ENCODE results near the gene KIAA0319L.

The KIAA0319L gene

DNA sequence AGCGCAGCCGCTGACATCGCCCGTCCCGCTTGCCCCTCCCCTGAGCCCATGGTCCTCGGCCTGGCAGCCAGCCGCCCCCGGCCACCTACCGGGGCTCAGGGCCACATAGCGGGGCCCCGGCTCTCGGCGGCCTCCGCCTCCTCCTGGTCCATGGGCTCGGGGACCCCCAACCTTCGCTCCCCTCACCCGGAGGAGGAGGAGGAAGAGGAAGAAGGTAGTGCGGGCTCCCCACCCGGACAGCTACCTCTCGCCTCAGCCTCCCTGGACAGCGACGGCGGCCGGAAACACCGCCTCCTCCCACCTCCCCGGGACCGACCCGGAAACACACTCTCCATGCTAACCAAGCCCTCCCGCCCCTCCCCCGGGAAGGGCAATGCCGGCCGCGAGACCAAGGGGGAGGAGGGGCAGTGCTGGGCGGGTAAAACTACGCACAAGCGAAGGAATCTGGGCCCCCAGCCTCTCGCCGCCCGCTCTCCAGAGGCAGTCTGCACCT is at the start of gene KIAA0319L:
Gene KIAA0319L, minus strand, starts transcription at position 286 of the 493 bp plus-strand sequence. CDS start 2,912 bp downstream, outside the sequence.
- Mint-ChIP-seq H3K27ac (ENCODE audit: low read depth) (peak within 1 kb of the TSS; percentile 97), H3K4me1 (peaks cover 60% of the 10 kb centered on the region), H3K36me3 (ENCODE audit: insufficient read depth) (peaks cover 31% of the 10 kb centered on the region), H3K27me3 (no peaks in the 10 kb centered on the region), H3K4me3 (peak within 1 kb of the TSS; percentile 97), H3K9me3 (no peaks in the 10 kb centered on the region)
- ATAC-seq (replicated peaks; ENCODE audit: extremely low read depth, poor library complexity, severe bottlenecking) = peak; percentile 59
- DNase-seq (ENCODE audit: low spot score in 2 of 2) = no peak

- DNase-seq (ENCODE audit: low spot score in 2 of 2) = no peak
- Mint-ChIP-seq H3K9me3 (no peaks in the 10 kb centered on the region), H3K27ac (ENCODE audit: low read depth) (peak overlapping the region; percentile 56), H3K36me3 (ENCODE audit: insufficient read depth) (peaks cover 55% of the 10 kb centered on the region), H3K27me3 (no peaks in the 10 kb centered on the region), H3K4me3 (no peak overlapping the region), H3K4me1 (peaks cover 23% of the 10 kb centered on the region)
- no peak for ATAC-seq (replicated peaks; ENCODE audit: extremely low read depth, poor library complexity, severe bottlenecking)
Observed at GRCh38 chr1:35605867-35606182, 48.6 kb upstream of the KIAA0319L start.

GRCh38 chr1:35605071-35605866 is 48.1 kb upstream of the KIAA0319L start:
- H3K9me3 Mint-ChIP-seq = no peaks in the 10 kb centered on the region
- ATAC-seq (replicated peaks; ENCODE audit: extremely low read depth, poor library complexity, severe bottlenecking) = no peak
- no peak for DNase-seq (ENCODE audit: low spot score in 2 of 2)
- no peak overlapping the region for H3K27ac Mint-ChIP-seq (ENCODE audit: low read depth)
- H3K27me3 Mint-ChIP-seq = no peaks in the 10 kb centered on the region
- H3K36me3 Mint-ChIP-seq (ENCODE audit: insufficient read depth) = peaks cover 54% of the 10 kb centered on the region
- no peak overlapping the region for H3K4me3 Mint-ChIP-seq
- peaks cover 23% of the 10 kb centered on the region for H3K4me1 Mint-ChIP-seq

DNA sequence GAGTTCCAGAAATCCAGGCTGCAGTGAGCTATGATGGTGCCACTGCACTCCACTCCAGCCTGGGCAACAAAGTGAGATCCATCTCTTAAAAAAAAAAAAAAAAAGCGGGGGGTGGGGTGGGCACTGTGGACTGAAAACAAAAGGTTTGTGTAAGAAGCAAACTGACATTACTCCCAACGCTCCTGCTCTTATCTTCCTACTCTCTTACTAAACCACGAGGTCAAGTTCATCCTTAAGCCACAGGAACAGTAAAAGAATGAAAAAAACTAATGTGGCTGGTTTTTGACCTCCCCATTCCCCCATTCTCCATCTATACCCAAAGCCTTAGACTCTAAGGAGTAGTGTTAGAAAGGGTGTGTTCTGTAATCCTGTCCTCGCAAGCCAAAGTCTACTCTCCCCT is 46.7 kb upstream of the KIAA0319L start:
- Mint-ChIP-seq H3K36me3 (ENCODE audit: insufficient read depth) (peaks cover 53% of the 10 kb centered on the region), H3K9me3 (no peaks in the 10 kb centered on the region), H3K27ac (ENCODE audit: low read depth) (no peak overlapping the region), H3K4me3 (no peak overlapping the region), H3K27me3 (no peaks in the 10 kb centered on the region), H3K4me1 (peaks cover 23% of the 10 kb centered on the region)
- DNase-seq (ENCODE audit: low spot score in 2 of 2) = no peak
- ATAC-seq (replicated peaks; ENCODE audit: extremely low read depth, poor library complexity, severe bottlenecking) = no peak

GRCh38 chr1:35603468-35603867 is 46.3 kb upstream of the KIAA0319L start:
- Mint-ChIP-seq H3K36me3 (ENCODE audit: insufficient read depth) (peaks cover 50% of the 10 kb centered on the region), H3K27ac (ENCODE audit: low read depth) (peak overlapping the region; percentile 29), H3K27me3 (no peaks in the 10 kb centered on the region), H3K4me3 (no peak overlapping the region), H3K4me1 (peaks cover 23% of the 10 kb centered on the region), H3K9me3 (no peaks in the 10 kb centered on the region)
- no peak for ATAC-seq (replicated peaks; ENCODE audit: extremely low read depth, poor library complexity, severe bottlenecking)
- DNase-seq (ENCODE audit: low spot score in 2 of 2) = no peak

DNA sequence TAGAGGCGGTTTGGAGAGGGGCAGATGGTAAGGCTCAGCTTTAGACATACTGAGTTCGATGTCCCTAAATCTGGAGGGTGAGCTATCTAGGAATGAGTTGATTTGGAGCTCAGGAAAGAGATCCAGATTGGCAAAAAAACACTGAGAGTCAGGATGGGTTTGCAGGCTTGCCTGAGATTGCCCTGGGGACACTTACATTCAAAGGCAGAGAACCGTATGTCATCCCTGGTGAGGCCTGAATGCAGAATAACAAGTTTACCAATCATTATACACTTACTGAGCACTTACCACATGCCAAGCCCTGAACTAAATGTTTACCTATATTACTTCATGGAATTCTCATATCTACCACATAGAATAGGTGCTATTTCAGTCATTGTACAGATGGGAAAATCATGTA is 43.4 kb upstream of the KIAA0319L start:
- ATAC-seq (replicated peaks; ENCODE audit: extremely low read depth, poor library complexity, severe bottlenecking) (no peak), DNase-seq (ENCODE audit: low spot score in 2 of 2) (no peak)
- H3K4me1 Mint-ChIP-seq = peaks cover 13% of the 10 kb centered on the region
- H3K9me3 Mint-ChIP-seq = no peaks in the 10 kb centered on the region
- H3K4me3 Mint-ChIP-seq = no peak overlapping the region
- no peaks in the 10 kb centered on the region for H3K27me3 Mint-ChIP-seq
- peak overlapping the region; percentile 11 for H3K27ac Mint-ChIP-seq (ENCODE audit: low read depth)
- peaks cover 37% of the 10 kb centered on the region for H3K36me3 Mint-ChIP-seq (ENCODE audit: insufficient read depth)

DNA sequence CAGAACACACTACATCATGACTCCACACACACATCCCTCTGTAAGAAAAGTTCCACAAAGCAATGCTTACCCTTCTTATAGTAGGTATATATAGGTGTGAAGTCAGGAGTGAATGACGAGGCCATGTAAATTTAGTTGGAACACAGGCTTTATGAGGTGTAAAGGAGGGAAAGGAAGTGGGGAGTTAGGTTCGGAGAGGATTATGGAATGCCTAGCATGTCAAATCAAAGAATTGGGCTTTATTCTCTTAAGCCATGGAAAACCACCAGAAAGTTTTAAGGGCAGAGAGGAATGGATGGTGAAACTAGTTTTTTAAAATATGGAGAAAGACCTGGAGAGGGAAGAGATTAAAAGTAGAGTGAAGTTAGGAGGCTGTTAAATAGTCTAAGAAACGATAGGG is 42.2 kb upstream of the KIAA0319L start:
- H3K4me1 Mint-ChIP-seq = peaks cover 8% of the 10 kb centered on the region
- no peak overlapping the region for H3K4me3 Mint-ChIP-seq
- no peak for DNase-seq (ENCODE audit: low spot score in 2 of 2)
- no peak for ATAC-seq (replicated peaks; ENCODE audit: extremely low read depth, poor library complexity, severe bottlenecking)
- no peaks in the 10 kb centered on the region for H3K9me3 Mint-ChIP-seq
- peaks cover 28% of the 10 kb centered on the region for H3K36me3 Mint-ChIP-seq (ENCODE audit: insufficient read depth)
- H3K27ac Mint-ChIP-seq (ENCODE audit: low read depth) = no peak overlapping the region
- no peaks in the 10 kb centered on the region for H3K27me3 Mint-ChIP-seq

GRCh38 chr1:35598895-35599294 is 41.7 kb upstream of the KIAA0319L start:
- H3K9me3 Mint-ChIP-seq = no peaks in the 10 kb centered on the region
- no peaks in the 10 kb centered on the region for H3K27me3 Mint-ChIP-seq
- no peak for ATAC-seq (replicated peaks; ENCODE audit: extremely low read depth, poor library complexity, severe bottlenecking)
- no peak overlapping the region for H3K27ac Mint-ChIP-seq (ENCODE audit: low read depth)
- peaks cover 24% of the 10 kb centered on the region for H3K36me3 Mint-ChIP-seq (ENCODE audit: insufficient read depth)
- H3K4me3 Mint-ChIP-seq = no peak overlapping the region
- no peak for DNase-seq (ENCODE audit: low spot score in 2 of 2)
- H3K4me1 Mint-ChIP-seq = peaks cover 8% of the 10 kb centered on the region

GRCh38 chr1:35597870-35598269 is 40.7 kb upstream of the KIAA0319L start:
- ATAC-seq (replicated peaks; ENCODE audit: extremely low read depth, poor library complexity, severe bottlenecking) = no peak
- Mint-ChIP-seq H3K4me1 (peaks cover 15% of the 10 kb centered on the region), H3K9me3 (no peaks in the 10 kb centered on the region), H3K4me3 (no peak overlapping the region), H3K27me3 (no peaks in the 10 kb centered on the region), H3K36me3 (ENCODE audit: insufficient read depth) (peaks cover 16% of the 10 kb centered on the region), H3K27ac (ENCODE audit: low read depth) (peak overlapping the region; percentile 23)
- DNase-seq (ENCODE audit: low spot score in 2 of 2) = no peak

GRCh38 chr1:35595684-35596083 is 38.5 kb upstream of the KIAA0319L start:
- H3K9me3 Mint-ChIP-seq = no peaks in the 10 kb centered on the region
- no peak overlapping the region for H3K4me3 Mint-ChIP-seq
- no peak overlapping the region for H3K27ac Mint-ChIP-seq (ENCODE audit: low read depth)
- peaks cover 19% of the 10 kb centered on the region for H3K4me1 Mint-ChIP-seq
- no peak for ATAC-seq (replicated peaks; ENCODE audit: extremely low read depth, poor library complexity, severe bottlenecking)
- DNase-seq (ENCODE audit: low spot score in 2 of 2) = no peak
- H3K27me3 Mint-ChIP-seq = no peaks in the 10 kb centered on the region
- H3K36me3 Mint-ChIP-seq (ENCODE audit: insufficient read depth) = peaks cover 7% of the 10 kb centered on the region

- no peak overlapping the region for H3K27ac Mint-ChIP-seq (ENCODE audit: low read depth)
- ATAC-seq (replicated peaks; ENCODE audit: extremely low read depth, poor library complexity, severe bottlenecking) (no peak), DNase-seq (ENCODE audit: low spot score in 2 of 2) (no peak)
- H3K9me3 Mint-ChIP-seq = no peaks in the 10 kb centered on the region
- H3K27me3 Mint-ChIP-seq = no peaks in the 10 kb centered on the region
- no peak overlapping the region for H3K4me3 Mint-ChIP-seq
- H3K36me3 Mint-ChIP-seq (ENCODE audit: insufficient read depth) = peaks cover 7% of the 10 kb centered on the region
- H3K4me1 Mint-ChIP-seq = peaks cover 29% of the 10 kb centered on the region
Observed at GRCh38 chr1:35594005-35594760, 37.0 kb upstream of the KIAA0319L start.

DNA sequence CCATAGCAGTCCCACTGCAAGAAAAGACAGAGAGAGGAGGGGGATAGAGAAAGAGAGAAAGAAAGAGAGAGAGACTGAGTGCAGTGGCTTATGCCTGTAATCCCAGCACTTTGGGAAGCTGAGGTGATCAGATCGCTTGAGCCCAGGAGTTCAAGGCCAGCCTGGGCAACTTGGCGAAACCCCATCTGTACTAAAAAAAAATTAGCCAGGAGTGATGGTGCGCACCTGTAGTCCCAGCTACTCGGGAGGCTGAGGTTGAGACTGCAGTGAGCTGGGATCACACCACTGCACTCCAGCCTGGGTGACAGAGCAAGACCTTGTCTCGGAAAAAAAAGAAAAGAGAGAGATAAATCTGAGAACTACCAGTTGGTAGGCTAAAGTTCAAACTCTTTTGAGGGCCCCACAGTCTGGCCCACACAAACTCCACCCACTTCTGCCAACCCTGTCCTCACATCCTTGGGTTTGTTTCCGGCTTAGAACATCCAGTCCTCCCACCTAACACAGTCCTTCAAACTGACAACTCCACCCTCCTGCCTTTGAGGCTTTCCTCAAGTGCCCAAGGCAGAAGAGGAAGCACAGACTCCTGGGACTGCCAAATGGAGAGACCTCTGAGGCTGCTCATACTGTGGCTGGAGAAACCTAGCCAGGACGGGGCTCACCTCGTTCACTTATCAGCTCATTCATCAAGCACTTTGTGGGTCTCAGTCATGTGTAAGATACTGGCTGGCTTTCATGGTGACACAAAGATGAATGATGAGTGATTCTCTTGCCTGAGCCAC is 36.0 kb upstream of the KIAA0319L start:
- peak; percentile 40 for ATAC-seq (replicated peaks; ENCODE audit: extremely low read depth, poor library complexity, severe bottlenecking)
- H3K4me3 Mint-ChIP-seq = no peak overlapping the region
- peaks cover 5% of the 10 kb centered on the region for H3K36me3 Mint-ChIP-seq (ENCODE audit: insufficient read depth)
- H3K27me3 Mint-ChIP-seq = no peaks in the 10 kb centered on the region
- no peaks in the 10 kb centered on the region for H3K9me3 Mint-ChIP-seq
- H3K4me1 Mint-ChIP-seq = peaks cover 34% of the 10 kb centered on the region
- peak overlapping the region; percentile 33 for H3K27ac Mint-ChIP-seq (ENCODE audit: low read depth)
- no peak for DNase-seq (ENCODE audit: low spot score in 2 of 2)
